Liver (tissue), 9 donors: ENCODE measurements around the gene ZNF366. TPM values are rescaled to one million over a fixed set of nuclear protein-coding genes. Genes with fewer than 3 reads are reported as not detected.

ENCODE experiments used
- DNase-seq: peaks from one replicate; pipeline ENCODE4 v3.0.0-alpha.2; 2017; ENCODE audit warnings: low spot score
- H3K27ac ChIP-seq, 2 donors: one replicate each; pipeline ENCODE4 v1.7.0; 2013; ENCODE audit warnings: inconsistent platforms in 2 of 2, low read length in 2 of 2, control low read depth in 1 of 2, low read depth in 1 of 2, mild to moderate bottlenecking in 1 of 2
- H3K27me3 ChIP-seq, 4 donors: one replicate each; pipeline versions ENCODE4 v1.6.1 to v1.7.0; 2013; ENCODE audit warnings: low read length in 3 of 4, inconsistent platforms in 1 of 4, mild to moderate bottlenecking in 1 of 4, moderate library complexity in 1 of 4; ENCODE audit not compliant: control insufficient read depth in 4 of 4, insufficient read depth in 4 of 4
- H3K36me3 ChIP-seq, 4 donors: one replicate each; pipeline versions ENCODE4 v1.6.1 to v1.7.0; 2013; ENCODE audit warnings: low read length in 3 of 4, mild to moderate bottlenecking in 3 of 4, low read depth in 1 of 4, moderate library complexity in 1 of 4; ENCODE audit not compliant: control insufficient read depth in 4 of 4, insufficient read depth in 3 of 4
- H3K4me1 ChIP-seq, 4 donors: one replicate each; pipeline versions ENCODE4 v1.6.1 to v1.7.0; 2013; ENCODE audit warnings: low read length in 3 of 4, mild to moderate bottlenecking in 3 of 4, moderate library complexity in 1 of 4; ENCODE audit not compliant: control insufficient read depth in 4 of 4, insufficient read depth in 4 of 4
- H3K4me3 ChIP-seq, 3 donors: one replicate each; pipeline versions ENCODE4 v1.6.1 to v1.7.0; 2013; ENCODE audit warnings: low read length in 3 of 3, control low read depth in 1 of 3, low read depth in 1 of 3, mild to moderate bottlenecking in 1 of 3
- H3K9ac ChIP-seq, 2 donors: one replicate each; pipeline ENCODE4 v1.7.0; 2013; ENCODE audit warnings: low read length in 2 of 2, mild to moderate bottlenecking in 2 of 2, moderate library complexity in 2 of 2, control low read depth in 1 of 2, low read depth in 1 of 2
- H3K9me3 ChIP-seq, 4 donors: one replicate each; pipeline versions ENCODE4 v1.6.1 to v1.7.0; 2013; ENCODE audit warnings: low read length in 3 of 4; ENCODE audit not compliant: control insufficient read depth in 4 of 4
- CTCF ChIP-seq: fragments of 150-350 bp; IDR thresholded peaks from 2 replicates; pipeline ENCODE4 v1.5.1; 2017; ENCODE audit warnings: improper control_type of control experiment, low read depth, low read length; ENCODE audit not compliant: missing input control
- EGR1 ChIP-seq, 2 donors: IDR thresholded peaks; 2 replicates each; pipeline ENCODE4 v1.6.1; 2016 to 2018; ENCODE audit warnings: antibody characterized with exemption in 2 of 2, low read depth in 2 of 2
- FOXA1 ChIP-seq: IDR thresholded peaks from 2 replicates; pipeline ENCODE4 v1.6.1; 2016; ENCODE audit warnings: antibody characterized with exemption
- FOXA2 ChIP-seq: IDR thresholded peaks from 2 replicates; pipeline ENCODE4 v1.6.1; 2016; ENCODE audit warnings: antibody characterized with exemption
- GABPA ChIP-seq, 2 donors: IDR thresholded peaks in 1 of 2; conservative IDR thresholded peaks in 1 of 2; 2 replicates each; pipeline ENCODE4 v1.6.1; 2016; ENCODE audit warnings: antibody characterized with exemption in 2 of 2, mild to moderate bottlenecking in 1 of 2, moderate library complexity in 1 of 2
- HNF4A ChIP-seq, 2 donors: conservative IDR thresholded peaks; 2 replicates each; pipeline ENCODE4 v1.6.1; 2016; ENCODE audit warnings: antibody characterized with exemption in 2 of 2, mild to moderate bottlenecking in 2 of 2
- HNF4G ChIP-seq: IDR thresholded peaks from 2 replicates; pipeline ENCODE4 v1.6.1; 2016; ENCODE audit warnings: antibody characterized with exemption
- JUND ChIP-seq, 2 donors: IDR thresholded peaks; 2 replicates each; pipeline ENCODE4 v1.6.1; 2016; ENCODE audit warnings: antibody characterized with exemption in 2 of 2
- NR2F2 ChIP-seq: IDR thresholded peaks from 2 replicates; pipeline ENCODE4 v1.6.1; 2016; ENCODE audit warnings: antibody characterized with exemption
- REST ChIP-seq: IDR thresholded peaks from 2 replicates; pipeline ENCODE4 v1.6.1; 2016; ENCODE audit warnings: antibody characterized with exemption, mild to moderate bottlenecking
- RXRA ChIP-seq, 2 donors: IDR thresholded peaks; 2 replicates each; pipeline ENCODE4 v1.6.1; 2017 to 2018; ENCODE audit warnings: antibody characterized with exemption in 2 of 2, mild to moderate bottlenecking in 1 of 2
- SP1 ChIP-seq: IDR thresholded peaks from 2 replicates; pipeline ENCODE4 v1.6.1; 2018; ENCODE audit warnings: antibody characterized with exemption, mild to moderate bottlenecking
- TAF1 ChIP-seq: conservative IDR thresholded peaks from 2 replicates; pipeline ENCODE4 v1.6.1; 2016; ENCODE audit warnings: antibody characterized with exemption, mild to moderate bottlenecking
- YY1 ChIP-seq: IDR thresholded peaks from 2 replicates; pipeline ENCODE4 v1.6.1; 2016; ENCODE audit warnings: antibody characterized with exemption, mild to moderate bottlenecking
- WGBS: extraction: QIAGEN DNeasy Blood & Tissue Kit; methylation state at CpG from one replicate; pipeline ENCODE4 v1.1.7; 2013; 5-methylcytosine and 5-hydroxymethylcytosine counted together
- polyA plus RNA-seq, 2 donors: library from polyadenylated mRNA; stranded (reverse) in 1 of 2; unstranded in 1 of 2; fragments of 200-250 nt in 1 of 2; fragments of >200 nt in 1 of 2; fragmentation: Nextera tagmentation in 1 of 2; extraction: Ambion mirVana in 1 of 2; gene quantifications; one replicate each; pipeline versions ENCODE4 v1.2.1 to v1.2.3, GENCODE V29; 2013 to 2015
- total RNA-seq, 2 donors: library from RNA; depleted of rRNA; stranded (reverse); fragments of >200 nt; gene quantifications; one replicate each; pipeline ENCODE4 v1.2.3, GENCODE V29; 2014
- TF ChIP-seq, protein P1 (sequence below): IDR thresholded peaks from 2 replicates; pipeline ENCODE4 v1.6.1; 2016; ENCODE audit warnings: antibody characterized with exemption
- TF ChIP-seq, protein P2 (sequence below): IDR thresholded peaks from 2 replicates; pipeline ENCODE4 v1.6.1; 2016; ENCODE audit warnings: antibody characterized with exemption
- TF ChIP-seq, protein P3 (sequence below): IDR thresholded peaks from 2 replicates; pipeline ENCODE4 v1.6.1; 2016; ENCODE audit warnings: antibody characterized with exemption
- donor health status: healthy.
- donor health status: healthy.
- donor health status: healthy.
- donor health status: healthy.
- donor health status: healthy.

The ZNF366 gene
- total and polyA plus RNA-seq, 4 donors = 0.71 to 1.0 (median 0.75) TPM

- H3K27me3 ChIP-seq = no peaks in the 10 kb centered on the region
- WGBS = 64% methylated on average over 12 of the region's 12 CpGs
- no peaks in the 10 kb centered on the region for H3K36me3 ChIP-seq
- H3K9ac ChIP-seq = no peak overlapping the region
- TF ChIP-seq GABPA (IDR thresholded peaks at IDR 0.05 in 1 of 2, conservative IDR thresholded peaks at IDR 0.05 in 1 of 2) (no peak), HNF4A (conservative IDR thresholded peaks at IDR 0.05) (no peak), REST (no peak), JUND (IDR thresholded peaks at IDR 0.05) (no peak), CTCF (no peak), FOXA1 (no peak), FOXA2 (no peak), NR2F2 (no peak), HNF4G (no peak), TAF1 (no peak), EGR1 (IDR thresholded peaks at IDR 0.05; ENCODE audit: low read depth in 2 of 2) (no peak), SP1 (no peak), RXRA (IDR thresholded peaks at IDR 0.05) (no peak), YY1 (no peak)
- TF ChIP-seq, protein P1, sequence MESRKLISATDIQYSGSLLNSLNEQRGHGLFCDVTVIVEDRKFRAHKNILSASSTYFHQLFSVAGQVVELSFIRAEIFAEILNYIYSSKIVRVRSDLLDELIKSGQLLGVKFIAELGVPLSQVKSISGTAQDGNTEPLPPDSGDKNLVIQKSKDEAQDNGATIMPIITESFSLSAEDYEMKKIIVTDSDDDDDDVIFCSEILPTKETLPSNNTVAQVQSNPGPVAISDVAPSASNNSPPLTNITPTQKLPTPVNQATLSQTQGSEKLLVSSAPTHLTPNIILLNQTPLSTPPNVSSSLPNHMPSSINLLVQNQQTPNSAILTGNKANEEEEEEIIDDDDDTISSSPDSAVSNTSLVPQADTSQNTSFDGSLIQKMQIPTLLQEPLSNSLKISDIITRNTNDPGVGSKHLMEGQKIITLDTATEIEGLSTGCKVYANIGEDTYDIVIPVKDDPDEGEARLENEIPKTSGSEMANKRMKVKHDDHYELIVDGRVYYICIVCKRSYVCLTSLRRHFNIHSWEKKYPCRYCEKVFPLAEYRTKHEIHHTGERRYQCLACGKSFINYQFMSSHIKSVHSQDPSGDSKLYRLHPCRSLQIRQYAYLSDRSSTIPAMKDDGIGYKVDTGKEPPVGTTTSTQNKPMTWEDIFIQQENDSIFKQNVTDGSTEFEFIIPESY = no peak
- TF ChIP-seq, protein P2, sequence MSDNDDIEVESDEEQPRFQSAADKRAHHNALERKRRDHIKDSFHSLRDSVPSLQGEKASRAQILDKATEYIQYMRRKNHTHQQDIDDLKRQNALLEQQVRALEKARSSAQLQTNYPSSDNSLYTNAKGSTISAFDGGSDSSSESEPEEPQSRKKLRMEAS = no peak
- TF ChIP-seq, protein P3, sequence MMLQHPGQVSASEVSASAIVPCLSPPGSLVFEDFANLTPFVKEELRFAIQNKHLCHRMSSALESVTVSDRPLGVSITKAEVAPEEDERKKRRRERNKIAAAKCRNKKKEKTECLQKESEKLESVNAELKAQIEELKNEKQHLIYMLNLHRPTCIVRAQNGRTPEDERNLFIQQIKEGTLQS = no peak
- no peak overlapping the region for H3K4me3 ChIP-seq
- peaks cover 0 to 5% (median 1%) of the 10 kb centered on the region in 4 donors for H3K9me3 ChIP-seq
- no peak overlapping the region for H3K27ac ChIP-seq
- no peaks in the 10 kb centered on the region for H3K4me1 ChIP-seq
- DNase-seq = no peak
Measured at GRCh38 chr5:72518001-72518683, 10.9 kb upstream of the ZNF366 start.
